H9 (cell line): ENCODE data around the gene C11orf86. TPM values are rescaled to one million over a fixed set of nuclear protein-coding genes. Genes with fewer than 3 reads are reported as not detected.

Experiments used
- DNase-seq: peaks from one replicate; pipeline ENCODE4 v3.0.0-alpha.2; 2017
- H2AFZ ChIP-seq: one replicate; pipeline ENCODE4 v1.6.1; 2013; ENCODE audit warnings: mild to moderate bottlenecking, low read length, control low read depth, moderate library complexity
- H2AK5ac ChIP-seq: 2 replicates; pipeline ENCODE4 v1.6.1; 2013; ENCODE audit warnings: low read length, control low read depth, mixed read lengths; ENCODE audit not compliant: insufficient read length
- H2BK120ac ChIP-seq: one replicate; pipeline ENCODE4 v1.6.1; 2013; ENCODE audit warnings: low read depth, mild to moderate bottlenecking, low read length, control low read depth, inconsistent platforms; ENCODE audit not compliant: poor library complexity, severe bottlenecking
- H2BK12ac ChIP-seq: 2 replicates; pipeline ENCODE4 v1.6.1; 2013; ENCODE audit warnings: low read length, control low read depth, mixed read lengths, low read depth; ENCODE audit not compliant: insufficient read length
- H2BK15ac ChIP-seq: 2 replicates; pipeline ENCODE4 v1.6.1; 2013; ENCODE audit warnings: low read depth, low read length, control low read depth
- H2BK20ac ChIP-seq: one replicate; pipeline ENCODE4 v1.6.1; 2013; ENCODE audit warnings: low read depth, mild to moderate bottlenecking, low read length, control low read depth, inconsistent platforms; ENCODE audit not compliant: poor library complexity, severe bottlenecking
- H2BK5ac ChIP-seq: 2 replicates; pipeline ENCODE4 v1.6.1; 2013; ENCODE audit warnings: low read length, control low read depth, mixed read lengths; ENCODE audit not compliant: insufficient read length
- H3K14ac ChIP-seq: 2 replicates; pipeline ENCODE4 v1.6.1; 2013; ENCODE audit warnings: low read length, control low read depth; ENCODE audit not compliant: insufficient read depth
- H3K18ac ChIP-seq: 2 replicates; pipeline ENCODE4 v1.6.1; 2013; ENCODE audit warnings: low read depth, mild to moderate bottlenecking, mixed read lengths, low read length, control low read depth; ENCODE audit not compliant: insufficient read length
- H3K23ac ChIP-seq: 2 replicates; pipeline ENCODE4 v1.6.1; 2013; ENCODE audit warnings: low read length, control low read depth, mixed read lengths, low read depth; ENCODE audit not compliant: insufficient read length
- H3K23me2 ChIP-seq: 2 replicates; pipeline ENCODE4 v1.6.1; 2013; ENCODE audit warnings: low read depth, mild to moderate bottlenecking, mixed read lengths, low read length, control low read depth; ENCODE audit not compliant: insufficient read length, poor library complexity, severe bottlenecking
- H3K27ac ChIP-seq: 2 replicates; pipeline ENCODE4 v1.5.1; 2013; ENCODE audit warnings: low read length, control low read depth, mixed read lengths, low read depth; ENCODE audit not compliant: insufficient read length
- H3K27me3 ChIP-seq: 2 replicates; pipeline ENCODE4 v1.6.1; 2013; ENCODE audit warnings: low read length, control low read depth, inconsistent platforms; ENCODE audit not compliant: insufficient read depth
- H3K4ac ChIP-seq: 2 replicates; pipeline ENCODE4 v1.6.1; 2013; ENCODE audit warnings: low read depth, mild to moderate bottlenecking, control low read depth, inconsistent platforms, low read length, moderate library complexity
- H3K4me1 ChIP-seq: 2 replicates; pipeline ENCODE4 v1.6.1; 2013; ENCODE audit warnings: low read length, control low read depth, inconsistent platforms; ENCODE audit not compliant: insufficient read depth
- H3K4me2 ChIP-seq: 2 replicates; pipeline ENCODE4 v1.6.1; 2013; ENCODE audit warnings: low read length, control low read depth, mixed read lengths; ENCODE audit not compliant: insufficient read length, insufficient read depth
- H3K56ac ChIP-seq: 2 replicates; pipeline ENCODE4 v1.6.1; 2013; ENCODE audit warnings: low read depth, mild to moderate bottlenecking, mixed read lengths, low read length, control low read depth; ENCODE audit not compliant: insufficient read length
- H3K79me1 ChIP-seq: 2 replicates; pipeline ENCODE4 v1.6.1; 2013; ENCODE audit warnings: low read depth, mild to moderate bottlenecking, moderate library complexity, low read length, control low read depth, inconsistent platforms; ENCODE audit not compliant: insufficient read depth, poor library complexity, severe bottlenecking
- H3K79me2 ChIP-seq: 2 replicates; pipeline ENCODE4 v1.6.1; 2013; ENCODE audit warnings: low read length, control low read depth, inconsistent platforms; ENCODE audit not compliant: insufficient read depth
- H3K9ac ChIP-seq: 2 replicates; pipeline ENCODE4 v1.6.1; 2013; ENCODE audit warnings: low read length, control low read depth, mixed read lengths; ENCODE audit not compliant: insufficient read length; ENCODE audit errors: extremely low read depth
- H3K9me3 ChIP-seq: one replicate; pipeline ENCODE4 v1.6.1; 2013; ENCODE audit warnings: low read depth, low read length, inconsistent platforms; ENCODE audit not compliant: control insufficient read depth
- H3T11ph ChIP-seq: one replicate; pipeline ENCODE4 v1.6.1; 2013; ENCODE audit warnings: mild to moderate bottlenecking, low read length, control low read depth, inconsistent platforms
- H4K20me1 ChIP-seq: one replicate; pipeline ENCODE4 v1.6.1; 2013; ENCODE audit not compliant: control insufficient read depth, insufficient read length, insufficient read depth
- H4K5ac ChIP-seq: 2 replicates; pipeline ENCODE4 v1.6.1; 2013; ENCODE audit warnings: low read depth, mild to moderate bottlenecking, mixed read lengths, low read length, control low read depth; ENCODE audit not compliant: insufficient read length
- H4K8ac ChIP-seq: replicated peaks from 2 replicates; pipeline ENCODE4 v1.6.1; 2013; ENCODE audit warnings: low read length, control low read depth, mixed read lengths, low read depth; ENCODE audit not compliant: insufficient read length
- H4K91ac ChIP-seq: 2 replicates; pipeline ENCODE4 v1.6.1; 2013; ENCODE audit warnings: low read depth, mild to moderate bottlenecking, moderate library complexity, mixed read lengths, low read length, control low read depth; ENCODE audit not compliant: insufficient read length
- H3K27ac Mint-ChIP-seq, 3 experiments: 2 replicates in 2 of 3; 3 replicates in 1 of 3; pipeline ENCODE4 v1.8.0; 2020 to 2021; ENCODE audit warnings: mixed read lengths in 3 of 3, mild to moderate bottlenecking in 1 of 3, moderate library complexity in 1 of 3
- H3K27me3 Mint-ChIP-seq: 2 replicates; pipeline ENCODE4 v1.8.0; 2021; ENCODE audit warnings: low read depth, mild to moderate bottlenecking, moderate library complexity, mixed read lengths
- H3K36me3 Mint-ChIP-seq, 3 experiments: 2 replicates in 2 of 3; 3 replicates in 1 of 3; pipeline ENCODE4 v1.8.0; 2020 to 2021; ENCODE audit warnings: low read depth in 3 of 3, mixed read lengths in 3 of 3; ENCODE audit not compliant: insufficient read depth in 1 of 3
- H3K4me1 Mint-ChIP-seq, 2 experiments: 2 replicates each; pipeline ENCODE4 v1.8.0; 2020; ENCODE audit warnings: mixed read lengths in 2 of 2
- H3K4me3 Mint-ChIP-seq, 2 experiments: 2 replicates in 1 of 2; 3 replicates in 1 of 2; pipeline ENCODE4 v1.8.0; 2020 to 2021; ENCODE audit warnings: mild to moderate bottlenecking in 2 of 2, mixed read lengths in 2 of 2, moderate library complexity in 1 of 2
- H3K9me3 Mint-ChIP-seq, 2 experiments: 2 replicates in 1 of 2; 3 replicates in 1 of 2; pipeline ENCODE4 v1.8.0; 2020; ENCODE audit warnings: mild to moderate bottlenecking in 2 of 2, mixed read lengths in 2 of 2, moderate library complexity in 1 of 2
- CTCF ChIP-seq: fragments of 200-600 bp; sonication (generic); conservative IDR thresholded peaks from 3 replicates; pipeline ENCODE4 v1.8.0; 2021; ENCODE audit warnings: antibody characterized with exemption, mild to moderate bottlenecking
- WGBS: extraction: QIAGEN DNeasy Blood & Tissue Kit; methylation state at CpG from one replicate; pipeline ENCODE4 v1.1.7; 2013; ENCODE audit warnings: missing lambda C conversion rate, low lambda C conversion rate, mixed read lengths; ENCODE audit not compliant: insufficient read length; ENCODE audit errors: extremely low coverage; 5-methylcytosine and 5-hydroxymethylcytosine counted together
- total RNA-seq: library from RNA; stranded (reverse); gene quantifications from 2 replicates; pipeline ENCODE4 v1.2.1, GENCODE V29; 2021

C11orf86 gene
- total RNA-seq, 1 experiment from 2014 or later = not detected

- Histone ChIP-seq H3K79me1 (no peaks in the 10 kb centered on the region), H2AFZ (no peak overlapping the region), H3K79me2 (no peaks in the 10 kb centered on the region), H3K23ac (no peak overlapping the region), H2BK120ac (no peak overlapping the region), H3K14ac (no peak overlapping the region), H3K9ac (no peak overlapping the region), H3K4me2 (no peak overlapping the region), H2AK5ac (no peak overlapping the region), H2BK12ac (no peak overlapping the region), H3T11ph (no peak overlapping the region), H3K4ac (no peak overlapping the region), H4K5ac (no peak overlapping the region), H3K27me3 (no peaks in the 10 kb centered on the region), H4K20me1 (no peaks in the 10 kb centered on the region), H3K9me3 (no peaks in the 10 kb centered on the region), H2BK15ac (no peak overlapping the region), H2BK20ac (no peak overlapping the region), H4K8ac (no peak overlapping the region), H3K23me2 (no peaks in the 10 kb centered on the region), H3K56ac (no peak overlapping the region), H4K91ac (no peak overlapping the region), H2BK5ac (no peak overlapping the region), H3K27ac (no peak overlapping the region), H3K18ac (no peak overlapping the region), H3K4me1 (no peaks in the 10 kb centered on the region)
- H3K4me3 Mint-ChIP-seq = no peak overlapping the region
- 100% methylated on average over 2 of the region's 5 CpGs for WGBS
- no peaks in the 10 kb centered on the region for H3K27me3 Mint-ChIP-seq
- H3K4me1 Mint-ChIP-seq = peaks cover 4 to 12% of the 10 kb centered on the region in 2 experiments; a peak in 3 of 4 replicates
- no peak for DNase-seq
- H3K9me3 Mint-ChIP-seq = no peaks in the 10 kb centered on the region; a peak in 1 of 5 replicates
- TF ChIP-seq CTCF = no peak
- H3K27ac Mint-ChIP-seq = no peak overlapping the region; a peak in 2 of 7 replicates
- no peaks in the 10 kb centered on the region; a peak in 1 of 7 replicates for H3K36me3 Mint-ChIP-seq
Observed at GRCh38 chr11:66970807-66971442, 4.2 kb upstream of the C11orf86 start.
